IPS DF 6.9 (cell line): ENCODE measurements around the gene RALGPS1.
A peak's percentile ranks its signal among the peaks of the same experiment; 100 is the strongest.

Experiments
- DNase-seq: peaks from one replicate; pipeline ENCODE4 v3.0.0-alpha.2; 2013; ENCODE audit warnings: low read depth, low spot score
- H3K27ac ChIP-seq: one replicate; pipeline ENCODE4 v1.5.1; 2013; ENCODE audit warnings: low read length, control low read depth
- H3K27me3 ChIP-seq: 2 replicates; pipeline ENCODE4 v1.6.1; 2013; ENCODE audit warnings: mild to moderate bottlenecking, low read length; ENCODE audit not compliant: control insufficient read depth, insufficient read depth
- H3K36me3 ChIP-seq: 2 replicates; pipeline ENCODE4 v1.6.1; 2013; ENCODE audit warnings: low read length; ENCODE audit not compliant: control insufficient read depth, insufficient read depth
- H3K4me1 ChIP-seq: 2 replicates; pipeline ENCODE4 v1.6.1; 2013; ENCODE audit warnings: low read length; ENCODE audit not compliant: control insufficient read depth, insufficient read depth
- H3K4me3 ChIP-seq: 2 replicates; pipeline ENCODE4 v1.5.1; 2013; ENCODE audit warnings: mild to moderate bottlenecking, low read length
- H3K9me3 ChIP-seq: 2 replicates; pipeline ENCODE4 v1.6.1; 2013; ENCODE audit warnings: low read length, inconsistent platforms; ENCODE audit not compliant: control insufficient read depth, insufficient read depth
- WGBS: extraction: QIAGEN DNeasy Blood & Tissue Kit; methylation state at CpG from one replicate; pipeline ENCODE4 v1.1.7; 2013; ENCODE audit warnings: mixed read lengths, missing lambda C conversion rate; ENCODE audit not compliant: insufficient read length, insufficient coverage; 5-methylcytosine and 5-hydroxymethylcytosine counted together

The RALGPS1 gene

DNA sequence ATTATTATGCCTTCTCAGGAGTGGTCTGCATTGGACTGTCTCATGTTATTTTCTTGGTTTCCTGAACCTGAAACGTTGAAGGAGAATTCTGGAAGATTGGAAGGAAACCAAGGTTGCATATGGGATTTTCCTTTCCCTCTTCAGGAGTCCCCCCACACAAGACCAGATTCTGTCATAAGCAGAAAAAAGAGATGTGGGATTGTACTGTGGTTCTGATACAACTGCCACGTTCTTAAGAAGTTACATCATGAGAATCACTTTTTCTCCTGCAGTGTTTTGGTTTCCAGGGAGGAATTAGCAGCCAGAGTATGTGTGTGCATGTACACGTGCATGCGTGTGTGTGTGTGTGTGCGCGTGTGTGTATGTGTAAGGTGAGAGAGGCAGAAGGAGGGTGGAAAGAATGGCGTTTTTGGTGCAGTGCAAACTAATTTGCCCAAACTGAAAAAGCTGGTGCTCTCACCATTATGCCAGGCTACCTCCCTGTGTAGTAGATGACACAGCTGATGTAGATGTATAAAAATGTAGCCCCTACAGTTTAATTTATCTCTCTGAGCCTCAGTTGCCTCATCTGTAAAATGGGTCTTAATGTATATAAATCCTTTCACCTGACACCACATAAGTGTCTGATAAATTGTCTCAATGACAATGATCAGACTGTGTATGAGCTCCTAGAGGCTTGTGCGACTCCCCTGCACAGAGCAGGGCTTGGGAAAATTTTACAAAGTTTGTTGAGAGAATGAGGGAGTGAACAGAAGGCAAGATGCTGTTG, 38.6 kb downstream of the RALGPS1 start:
- no peaks in the 10 kb centered on the region for H3K36me3 ChIP-seq
- DNase-seq = no peak
- WGBS = no CpG with 5 or more reads among the region's 8 CpGs
- H3K4me1 ChIP-seq = no peaks in the 10 kb centered on the region; the same call in 1 of the 2 replicates
- no peak overlapping the region for H3K27ac ChIP-seq
- H3K9me3 ChIP-seq = no peaks in the 10 kb centered on the region
- H3K4me3 ChIP-seq = no peak overlapping the region
- no peaks in the 10 kb centered on the region for H3K27me3 ChIP-seq

DNA sequence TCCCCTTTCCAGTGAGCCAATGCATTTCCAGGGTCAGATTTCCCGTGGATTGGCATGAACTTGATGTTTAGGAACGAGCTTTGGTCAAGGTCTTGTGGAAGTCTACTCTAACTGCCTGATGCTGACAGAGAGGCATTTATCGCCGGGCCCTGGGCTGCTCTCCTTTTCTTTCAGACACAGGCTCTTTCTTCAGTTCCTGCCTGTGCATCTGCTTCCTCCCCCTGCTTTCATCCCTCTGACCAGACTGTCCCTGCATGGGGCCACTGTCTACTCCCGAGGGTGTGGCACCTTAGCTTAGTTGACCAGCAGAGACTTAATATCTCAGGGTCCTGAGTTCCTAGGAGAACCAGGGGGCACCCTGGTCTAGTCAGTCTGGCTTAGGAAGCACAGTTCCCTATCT, 41.2 kb downstream of the RALGPS1 start:
- H3K4me3 ChIP-seq = no peak overlapping the region
- H3K9me3 ChIP-seq = no peaks in the 10 kb centered on the region
- H3K4me1 ChIP-seq = no peaks in the 10 kb centered on the region; the same call in 1 of the 2 replicates
- H3K27me3 ChIP-seq = no peaks in the 10 kb centered on the region
- WGBS = no CpG with 5 or more reads among the region's 5 CpGs
- no peaks in the 10 kb centered on the region for H3K36me3 ChIP-seq
- DNase-seq = no peak
- H3K27ac ChIP-seq = no peak overlapping the region

DNA sequence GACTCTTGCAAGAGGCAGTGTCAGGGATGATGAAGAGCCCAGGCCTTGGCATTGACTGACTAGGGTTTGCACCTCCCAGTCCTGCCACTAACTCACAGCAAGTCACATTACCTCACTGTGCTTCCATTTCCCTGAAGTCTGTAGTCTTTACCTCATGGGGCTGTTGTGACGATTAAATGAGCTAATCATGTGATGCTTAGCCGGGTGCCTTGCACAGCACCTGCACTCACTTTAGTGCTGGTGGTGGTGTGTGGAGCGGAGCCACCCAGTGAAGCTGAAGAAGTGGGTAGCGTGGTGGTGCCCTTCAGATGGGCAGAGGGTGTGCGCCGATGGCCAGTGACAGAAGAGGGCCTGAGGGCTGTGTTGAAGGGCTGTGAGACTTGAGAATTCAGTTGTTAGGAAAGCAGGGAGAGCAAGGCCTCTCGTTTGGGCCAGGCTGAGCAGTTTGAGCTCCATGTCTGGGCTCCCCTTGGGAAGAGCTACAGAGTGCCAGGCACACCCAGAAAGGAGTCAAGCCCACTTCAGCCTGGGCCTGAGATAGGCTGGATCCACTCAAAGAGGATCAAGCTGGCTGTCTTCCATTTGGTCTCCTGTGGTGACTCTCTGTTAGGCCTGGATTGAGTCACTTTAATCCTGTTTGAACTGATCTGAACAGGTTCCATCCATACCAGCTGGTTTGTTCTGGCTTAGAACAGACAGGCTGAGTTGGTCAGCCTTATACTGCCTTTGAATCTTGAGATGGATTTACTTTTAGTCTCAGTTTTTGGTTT, 42.5 kb downstream of the RALGPS1 start:
- DNase-seq = no peak
- no CpG with 5 or more reads among the region's 7 CpGs for WGBS
- H3K27ac ChIP-seq = no peak overlapping the region

DNA sequence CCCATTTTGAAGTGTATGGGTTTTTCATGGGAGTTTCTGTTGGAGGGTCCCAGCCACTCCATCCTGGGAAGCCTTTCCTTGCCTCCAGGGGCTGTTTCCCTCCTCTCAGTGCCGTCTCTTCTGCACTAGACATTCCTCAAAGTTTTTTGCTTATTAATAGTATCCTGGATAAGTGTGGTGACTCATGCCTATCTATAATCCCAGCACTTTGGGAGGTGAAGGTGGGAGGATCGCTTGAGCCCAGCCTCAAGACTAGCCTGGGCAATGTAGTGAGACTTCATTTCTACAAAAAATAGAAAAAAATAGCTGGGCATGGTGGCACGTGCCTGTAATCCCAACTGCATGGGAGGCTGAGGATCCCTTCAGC, 43.1 kb downstream of the RALGPS1 start:
- Histone ChIP-seq H3K9me3 (no peaks in the 10 kb centered on the region), H3K4me1 (no peaks in the 10 kb centered on the region; the same call in 1 of the 2 replicates), H3K4me3 (no peak overlapping the region), H3K27ac (no peak overlapping the region), H3K36me3 (no peaks in the 10 kb centered on the region), H3K27me3 (no peaks in the 10 kb centered on the region)
- DNase-seq = no peak
- no CpG with 5 or more reads among the region's 3 CpGs for WGBS

More for the DNA sequence above, 42.5 kb downstream of the RALGPS1 start:
- no peaks in the 10 kb centered on the region for H3K36me3 ChIP-seq
- no peak overlapping the region for H3K4me3 ChIP-seq
- no peaks in the 10 kb centered on the region for H3K27me3 ChIP-seq
- no peaks in the 10 kb centered on the region for H3K9me3 ChIP-seq
- no peaks in the 10 kb centered on the region; the same call in 1 of the 2 replicates for H3K4me1 ChIP-seq

DNA sequence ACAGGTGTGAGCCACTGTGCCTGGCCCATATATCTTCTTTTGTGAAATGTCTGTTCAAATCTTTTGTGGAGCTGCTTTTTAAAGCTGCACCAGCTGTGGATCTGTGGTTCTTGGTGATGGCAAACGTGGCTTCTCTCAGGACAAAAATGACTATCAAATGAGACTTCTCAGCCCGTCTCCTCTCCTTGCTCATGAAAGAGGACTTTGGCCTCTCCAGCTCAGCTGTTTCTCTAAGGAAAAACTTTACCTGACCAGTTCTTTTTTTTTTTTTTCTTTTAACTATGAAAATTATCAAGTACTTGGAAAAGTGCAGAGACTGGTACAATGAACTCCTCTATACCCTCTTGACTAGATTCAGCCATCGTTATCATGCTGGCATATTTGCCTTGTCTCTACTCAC, 44.8 kb downstream of the RALGPS1 start:
- WGBS = no CpG with 5 or more reads among the region's 3 CpGs
- H3K4me1 ChIP-seq = no peaks in the 10 kb centered on the region; the same call in 1 of the 2 replicates
- no peak for DNase-seq
- H3K27me3 ChIP-seq = no peaks in the 10 kb centered on the region
- no peaks in the 10 kb centered on the region for H3K36me3 ChIP-seq
- no peak overlapping the region for H3K27ac ChIP-seq
- H3K4me3 ChIP-seq = no peak overlapping the region
- no peaks in the 10 kb centered on the region for H3K9me3 ChIP-seq

DNA sequence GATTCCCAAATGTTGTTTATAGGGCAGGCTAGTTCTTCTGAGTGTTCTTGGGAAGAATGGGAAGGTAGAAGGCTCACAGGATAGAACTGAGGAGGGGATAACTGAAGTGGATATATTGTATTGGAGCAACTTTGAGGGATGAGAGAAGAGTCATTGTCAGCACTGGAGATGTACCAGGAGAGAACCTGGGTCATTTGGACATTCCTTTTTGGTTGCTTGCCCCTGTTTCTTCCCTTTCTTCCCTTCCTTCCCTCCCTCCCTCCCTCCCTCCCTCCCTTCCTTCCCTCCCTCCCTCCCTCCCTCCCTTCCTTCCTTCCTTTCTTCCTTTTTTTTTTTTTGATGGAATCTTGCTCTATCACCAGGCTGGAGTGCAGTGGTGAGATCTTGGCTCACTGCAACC, 45.3 kb downstream of the RALGPS1 start:
- Histone ChIP-seq H3K27me3 (no peaks in the 10 kb centered on the region), H3K27ac (no peak overlapping the region), H3K9me3 (no peaks in the 10 kb centered on the region), H3K4me3 (no peak overlapping the region), H3K36me3 (no peaks in the 10 kb centered on the region), H3K4me1 (no peaks in the 10 kb centered on the region; the same call in 1 of the 2 replicates)
- DNase-seq = no peak

DNA sequence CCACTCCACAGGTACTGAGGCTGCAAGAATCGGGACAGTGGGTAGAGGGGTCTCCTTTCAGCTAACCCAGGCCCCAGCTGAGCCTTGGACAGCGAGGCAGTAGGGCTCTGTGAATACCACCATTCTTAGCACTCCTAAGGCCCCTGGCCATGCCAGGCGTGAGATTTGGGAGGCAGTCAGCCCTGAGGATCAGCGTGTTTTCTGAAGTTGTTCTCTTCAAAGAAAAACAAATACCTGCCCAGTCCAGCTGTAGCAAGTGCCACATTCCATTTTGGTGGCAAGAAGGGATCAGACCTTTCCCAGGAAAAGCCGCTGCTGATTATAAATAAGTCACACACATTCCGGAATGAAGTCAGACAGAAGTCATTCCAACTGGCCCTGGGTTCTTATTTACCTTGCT, 47.8 kb downstream of the RALGPS1 start:
- Histone ChIP-seq H3K36me3 (no peaks in the 10 kb centered on the region), H3K4me1 (no peaks in the 10 kb centered on the region), H3K27me3 (no peaks in the 10 kb centered on the region), H3K4me3 (no peak overlapping the region), H3K27ac (no peak overlapping the region), H3K9me3 (no peaks in the 10 kb centered on the region)
- WGBS = no CpG with 5 or more reads among the region's 6 CpGs
- DNase-seq = no peak

DNA sequence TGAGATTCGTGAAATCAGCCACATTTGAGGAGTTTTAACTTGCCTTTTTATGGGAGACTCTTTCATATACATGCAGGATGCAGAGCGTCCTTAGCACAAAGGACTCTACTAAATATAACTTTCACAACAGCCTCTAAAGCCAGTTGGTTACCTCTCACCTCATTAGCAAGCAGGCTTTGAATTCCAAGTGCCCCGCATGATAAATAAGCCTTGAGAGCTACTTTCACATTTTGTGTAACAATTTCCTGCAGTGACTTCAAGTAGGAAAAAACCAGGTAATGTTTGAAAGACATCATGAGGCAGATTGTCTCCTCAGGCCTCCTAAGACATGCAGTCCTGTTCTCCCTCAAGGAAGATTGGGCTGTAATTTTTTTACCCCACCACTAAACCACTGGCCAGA, 50.5 kb downstream of the RALGPS1 start:
- Histone ChIP-seq H3K27me3 (no peaks in the 10 kb centered on the region), H3K27ac (no peak overlapping the region), H3K4me3 (no peak overlapping the region), H3K9me3 (no peaks in the 10 kb centered on the region), H3K4me1 (no peaks in the 10 kb centered on the region), H3K36me3 (no peaks in the 10 kb centered on the region)
- no CpG with 5 or more reads among the region's 3 CpGs for WGBS
- no peak for DNase-seq

DNA sequence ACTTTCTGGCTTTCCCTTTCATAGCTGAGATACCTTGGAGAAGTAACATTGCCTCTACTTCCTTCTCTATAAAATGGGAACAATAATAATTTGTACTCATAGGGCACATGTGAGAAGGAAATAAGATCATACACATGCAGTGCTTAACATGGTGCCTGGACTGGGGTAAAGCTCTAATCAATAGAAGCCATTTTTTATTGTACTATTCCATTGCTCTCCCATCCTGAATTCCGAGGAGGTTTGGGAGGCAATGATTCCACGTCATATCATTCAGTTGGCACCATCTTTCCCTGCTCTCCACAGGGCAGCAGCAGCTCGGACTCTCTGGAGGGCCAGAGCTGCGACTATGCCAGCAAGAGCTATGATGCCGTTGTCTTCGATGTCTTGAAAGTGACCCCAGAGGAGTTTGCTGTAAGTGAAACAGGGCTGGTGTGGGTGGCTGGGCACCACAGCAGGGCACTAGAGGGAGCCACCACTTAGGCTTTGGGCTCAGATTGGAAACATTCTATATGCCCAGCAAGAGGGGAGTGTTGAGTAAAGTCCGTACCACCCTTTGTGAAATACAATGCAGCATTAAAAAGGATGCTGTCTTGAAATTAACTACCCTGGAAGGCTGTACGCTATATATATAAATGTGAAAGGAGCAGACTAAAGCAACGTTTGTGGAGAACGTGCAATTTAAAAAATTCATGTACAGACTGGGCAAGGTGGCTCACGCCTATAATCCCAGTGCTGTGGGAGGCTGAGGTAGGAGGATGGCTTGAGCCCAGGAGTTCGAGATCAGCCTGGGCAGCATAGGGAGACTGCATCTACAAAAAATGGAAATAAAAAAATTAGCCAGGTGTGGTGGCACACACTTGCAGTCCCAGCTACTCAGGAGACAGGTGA, 51.2 kb downstream of the RALGPS1 start:
- Histone ChIP-seq H3K4me3 (no peak overlapping the region), H3K36me3 (no peaks in the 10 kb centered on the region), H3K27ac (no peak overlapping the region), H3K4me1 (no peaks in the 10 kb centered on the region), H3K9me3 (no peaks in the 10 kb centered on the region), H3K27me3 (no peaks in the 10 kb centered on the region)
- WGBS = no CpG with 5 or more reads among the region's 12 CpGs
- peak; percentile 18 for DNase-seq

DNA sequence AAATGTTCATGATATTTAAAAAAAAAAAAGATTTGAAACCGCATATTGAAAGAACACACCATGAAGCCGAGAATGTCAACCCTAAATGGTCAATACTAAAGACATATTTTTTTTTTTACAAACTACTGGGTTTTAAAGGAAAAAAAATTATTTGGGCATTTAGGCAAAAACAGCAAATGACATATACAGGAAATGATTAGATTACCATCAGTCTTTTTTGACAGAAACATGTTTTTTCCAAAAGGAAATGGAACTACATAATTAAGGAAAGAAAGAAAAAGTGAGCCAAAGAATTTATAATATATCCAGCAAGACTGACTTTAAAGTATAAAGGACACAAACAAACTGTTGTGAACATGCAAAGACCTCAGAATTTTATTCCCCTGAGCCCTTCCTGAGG, 56.7 kb downstream of the RALGPS1 start:
- Histone ChIP-seq H3K27ac (no peak overlapping the region), H3K36me3 (no peaks in the 10 kb centered on the region), H3K4me1 (no peaks in the 10 kb centered on the region), H3K27me3 (no peaks in the 10 kb centered on the region), H3K9me3 (no peaks in the 10 kb centered on the region), H3K4me3 (no peak overlapping the region)
- WGBS = no CpG with 5 or more reads among the region's 2 CpGs
- DNase-seq = no peak
